Measurements from ENCODE around the gene FAM53B. TPM values are rescaled to one million over a fixed set of nuclear protein-coding genes. Genes with fewer than 3 reads are reported as not detected.

FAM53B gene
- total and polyA plus RNA-seq, 4 experiments from 2014 or later = 7.3 to 60.7 (median 49.9) TPM

DNA sequence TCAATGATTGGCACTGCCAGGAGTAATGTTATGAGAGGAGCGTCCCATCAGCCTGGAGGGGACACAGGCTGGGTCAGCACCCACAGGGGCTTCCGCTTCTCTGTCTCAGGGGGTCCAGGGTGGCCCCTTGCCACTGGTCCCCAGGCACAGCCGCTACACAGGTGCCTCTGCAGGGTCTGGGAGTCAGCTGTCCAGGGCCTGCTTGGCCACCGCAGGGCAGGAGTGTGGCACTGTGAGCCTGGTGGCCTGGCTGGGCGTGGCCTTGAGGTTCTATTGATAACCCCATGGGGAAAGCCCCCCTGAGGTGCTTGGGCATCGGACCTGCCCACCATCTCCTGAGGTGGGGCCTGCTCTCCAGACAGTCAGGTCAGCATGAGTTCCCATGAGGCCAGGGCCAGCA lies 146.0 kb downstream of the FAM53B start:
- intact Hi-C loops (cut with micrococcal nuclease) = no loop called here
- Histone ChIP-seq H3K36me3 (ENCODE audit: insufficient read depth, low read length) (no peaks in the 10 kb centered on the region), H3K27me3 (ENCODE audit: insufficient read depth, low read length) (no peaks in the 10 kb centered on the region), H3K4me1 (ENCODE audit: insufficient read depth, low read length) (no peaks in the 10 kb centered on the region), H3K27ac (ENCODE audit: low read depth, low read length) (no peak overlapping the region), H3K4me3 (ENCODE audit: low read length in 2 of 2) (no peak overlapping the region), H3K9me3 (ENCODE audit: control insufficient read depth in 1 of 2, low read length in 2 of 2) (no peaks in the 10 kb centered on the region)
- CTCF ChIA-PET (ENCODE audit: partially characterized antibody) = no interaction called here
- POLR2A ChIA-PET (ENCODE audit: partially characterized antibody) = no interaction called here
- H3K4me3 Mint-ChIP-seq = no peak overlapping the region
- peaks cover 0 to 7% (median 5%) of the 10 kb centered on the region in 4 donors for H3K4me1 Mint-ChIP-seq
- H3K9me3 Mint-ChIP-seq = peaks cover 0 to 2% (median 0%) of the 10 kb centered on the region in 8 donors
- peaks cover 0 to 1% of the 10 kb centered on the region in 2 donors for H3K36me3 Mint-ChIP-seq
- H3K27me3 Mint-ChIP-seq = no peaks in the 10 kb centered on the region
- H3K27ac Mint-ChIP-seq = peak overlapping the region in 1 of 7 donors; percentile 77
- DNase-seq = no peak

DNA sequence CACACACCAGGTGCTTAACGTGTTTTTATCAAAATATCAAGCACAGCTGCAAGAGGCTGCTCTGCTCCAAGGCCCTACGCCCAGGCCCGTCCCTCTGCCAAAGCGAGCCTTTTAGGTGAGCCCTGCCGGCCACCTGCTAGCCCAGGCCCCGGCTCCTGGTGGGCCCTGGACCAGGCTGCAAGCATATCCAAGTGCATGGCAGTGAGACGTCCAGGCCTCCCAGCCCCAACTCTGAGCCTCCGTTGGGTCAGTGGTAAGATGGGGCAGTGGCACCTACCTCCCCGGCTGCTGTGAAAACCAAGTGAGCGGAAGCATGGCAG lies 146.4 kb downstream of the FAM53B start:
- H3K4me1 ChIP-seq (ENCODE audit: insufficient read depth, low read length) = no peaks in the 10 kb centered on the region
- H3K27ac Mint-ChIP-seq = no peak overlapping the region
- POLR2A ChIA-PET (ENCODE audit: partially characterized antibody) = no interaction called here
- H3K4me3 ChIP-seq (ENCODE audit: low read length in 2 of 2) = no peak overlapping the region
- no peak overlapping the region for H3K4me3 Mint-ChIP-seq
- H3K27me3 ChIP-seq (ENCODE audit: insufficient read depth, low read length) = no peaks in the 10 kb centered on the region
- peaks cover 0 to 2% (median 0%) of the 10 kb centered on the region in 8 donors for H3K9me3 Mint-ChIP-seq
- H3K9me3 ChIP-seq (ENCODE audit: control insufficient read depth in 1 of 2, low read length in 2 of 2) = no peaks in the 10 kb centered on the region
- DNase-seq = no peak
- peaks cover 0 to 7% (median 5%) of the 10 kb centered on the region in 4 donors for H3K4me1 Mint-ChIP-seq
- H3K36me3 Mint-ChIP-seq = peaks cover 0 to 1% of the 10 kb centered on the region in 2 donors
- H3K36me3 ChIP-seq (ENCODE audit: insufficient read depth, low read length) = no peaks in the 10 kb centered on the region
- intact Hi-C loops (cut with micrococcal nuclease) = no loop called here
- CTCF ChIA-PET (ENCODE audit: partially characterized antibody) = no interaction called here
- no peaks in the 10 kb centered on the region for H3K27me3 Mint-ChIP-seq
- no peak overlapping the region for H3K27ac ChIP-seq (ENCODE audit: low read depth, low read length)

DNA sequence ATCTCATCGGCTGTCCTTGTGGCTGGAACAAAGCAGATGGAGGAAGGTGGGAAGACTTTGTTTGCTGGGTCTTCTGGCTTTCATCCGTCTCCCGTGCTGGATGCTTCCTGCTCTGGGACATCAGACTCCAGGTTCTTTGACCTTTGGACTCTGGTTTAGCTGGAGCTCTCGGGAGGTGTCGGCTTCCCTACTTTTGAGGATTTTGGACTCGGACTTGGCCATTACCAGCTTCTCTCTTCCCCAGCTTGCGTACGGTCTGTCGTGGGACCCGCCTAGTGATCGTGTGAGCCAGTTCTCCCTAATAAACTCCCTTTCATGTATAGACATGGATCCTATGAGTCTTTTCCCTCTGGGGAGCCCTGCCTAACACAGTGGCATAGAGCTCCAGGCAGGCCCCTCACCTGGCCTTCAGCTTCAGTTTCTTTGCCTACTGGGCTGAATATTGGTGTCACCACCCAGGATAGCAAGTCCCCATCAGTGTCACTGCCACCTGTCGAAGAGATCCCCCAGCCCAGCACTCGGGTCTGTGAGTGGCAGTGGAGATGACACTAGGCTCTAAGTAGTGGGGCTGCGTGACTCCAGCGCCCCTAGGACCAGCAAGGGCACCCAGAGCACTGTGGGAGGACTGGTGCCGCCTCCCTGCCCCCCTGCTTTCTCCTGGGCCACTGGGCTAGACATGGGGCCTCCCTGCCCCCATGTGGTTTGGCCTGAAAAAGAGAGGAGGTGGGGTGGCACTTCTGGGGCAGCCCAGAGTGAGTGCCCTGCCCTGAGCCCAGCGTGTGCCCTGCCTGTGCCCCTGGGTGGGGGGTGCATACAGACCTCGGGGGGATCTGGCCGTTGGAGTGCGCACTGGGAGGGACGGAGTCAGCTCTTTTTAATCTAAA lies 147.0 kb downstream of the FAM53B start:
- intact Hi-C loops (cut with micrococcal nuclease) = no loop called here
- Mint-ChIP-seq H3K9me3 (peaks cover 0 to 2% (median 0%) of the 10 kb centered on the region in 8 donors), H3K4me1 (peaks cover 0 to 7% (median 5%) of the 10 kb centered on the region in 4 donors), H3K36me3 (peaks cover 0 to 1% of the 10 kb centered on the region in 2 donors), H3K27ac (peak overlapping the region in 1 of 7 donors; percentile 48), H3K4me3 (no peak overlapping the region), H3K27me3 (no peaks in the 10 kb centered on the region)
- Histone ChIP-seq H3K4me1 (ENCODE audit: insufficient read depth, low read length) (no peaks in the 10 kb centered on the region), H3K4me3 (ENCODE audit: low read length in 2 of 2) (no peak overlapping the region), H3K36me3 (ENCODE audit: insufficient read depth, low read length) (no peaks in the 10 kb centered on the region), H3K27ac (ENCODE audit: low read depth, low read length) (no peak overlapping the region), H3K9me3 (ENCODE audit: control insufficient read depth in 1 of 2, low read length in 2 of 2) (no peaks in the 10 kb centered on the region), H3K27me3 (ENCODE audit: insufficient read depth, low read length) (no peaks in the 10 kb centered on the region)
- CTCF ChIA-PET (ENCODE audit: partially characterized antibody) = interaction anchor here (1.0 kb wide), 1 partner anchor 122 kb away, joined by 3 read pairs; no protein-coding TSS in a partner anchor
- DNase-seq = no peak
- POLR2A ChIA-PET (ENCODE audit: partially characterized antibody) = interaction anchor here (0.8 kb wide), 1 partner anchor 148 kb away, joined by 3 read pairs; no protein-coding TSS in a partner anchor

DNA sequence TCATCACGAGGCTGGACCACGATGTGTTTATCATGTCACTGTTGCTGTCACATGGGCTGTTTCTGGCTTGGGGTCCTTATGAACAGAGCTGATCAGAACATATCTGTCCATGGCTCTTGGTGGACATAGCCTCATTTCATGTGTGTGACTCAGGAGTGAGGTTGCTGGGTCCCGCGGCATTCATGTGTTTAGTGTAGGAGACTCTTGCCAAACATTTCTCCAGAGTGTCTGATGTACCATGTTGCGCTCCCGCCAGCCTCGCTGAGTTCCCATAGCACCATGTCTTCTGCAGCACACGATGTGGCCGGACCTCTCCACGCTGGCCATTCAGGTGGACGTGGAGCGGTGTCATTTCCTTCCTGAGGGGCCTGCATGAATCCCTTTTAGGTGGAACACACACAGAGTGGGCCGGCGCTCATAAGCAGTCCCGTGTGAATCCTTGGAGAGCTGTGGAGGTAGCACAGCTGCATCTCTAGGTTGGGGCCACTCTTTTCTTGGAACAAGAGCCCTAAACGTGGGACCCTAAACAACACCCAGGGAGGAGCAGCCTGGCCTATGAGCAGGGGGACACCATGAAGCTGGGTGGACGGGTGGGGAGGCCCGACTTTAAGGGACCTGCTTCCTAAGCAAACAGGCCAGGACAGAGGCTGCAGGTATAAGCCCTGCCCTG lies 147.9 kb downstream of the FAM53B start:
- Histone ChIP-seq H3K9me3 (ENCODE audit: control insufficient read depth in 1 of 2, low read length in 2 of 2) (no peaks in the 10 kb centered on the region), H3K27me3 (ENCODE audit: insufficient read depth, low read length) (no peaks in the 10 kb centered on the region), H3K4me3 (ENCODE audit: low read length in 2 of 2) (no peak overlapping the region), H3K4me1 (ENCODE audit: insufficient read depth, low read length) (no peaks in the 10 kb centered on the region), H3K36me3 (ENCODE audit: insufficient read depth, low read length) (no peaks in the 10 kb centered on the region), H3K27ac (ENCODE audit: low read depth, low read length) (no peak overlapping the region)
- DNase-seq = no peak
- Mint-ChIP-seq H3K36me3 (peaks cover 0 to 1% of the 10 kb centered on the region in 2 donors), H3K27ac (peak overlapping the region in 1 of 7 donors; percentile 81), H3K27me3 (no peaks in the 10 kb centered on the region), H3K9me3 (peaks cover 0 to 5% (median 0%) of the 10 kb centered on the region in 8 donors), H3K4me3 (no peak overlapping the region), H3K4me1 (peaks cover 0 to 7% (median 5%) of the 10 kb centered on the region in 4 donors)
- ChIA-PET POLR2A (ENCODE audit: partially characterized antibody) (no interaction called here), CTCF (ENCODE audit: partially characterized antibody) (no interaction called here)
- intact Hi-C loops (cut with micrococcal nuclease) = no loop called here

DNA sequence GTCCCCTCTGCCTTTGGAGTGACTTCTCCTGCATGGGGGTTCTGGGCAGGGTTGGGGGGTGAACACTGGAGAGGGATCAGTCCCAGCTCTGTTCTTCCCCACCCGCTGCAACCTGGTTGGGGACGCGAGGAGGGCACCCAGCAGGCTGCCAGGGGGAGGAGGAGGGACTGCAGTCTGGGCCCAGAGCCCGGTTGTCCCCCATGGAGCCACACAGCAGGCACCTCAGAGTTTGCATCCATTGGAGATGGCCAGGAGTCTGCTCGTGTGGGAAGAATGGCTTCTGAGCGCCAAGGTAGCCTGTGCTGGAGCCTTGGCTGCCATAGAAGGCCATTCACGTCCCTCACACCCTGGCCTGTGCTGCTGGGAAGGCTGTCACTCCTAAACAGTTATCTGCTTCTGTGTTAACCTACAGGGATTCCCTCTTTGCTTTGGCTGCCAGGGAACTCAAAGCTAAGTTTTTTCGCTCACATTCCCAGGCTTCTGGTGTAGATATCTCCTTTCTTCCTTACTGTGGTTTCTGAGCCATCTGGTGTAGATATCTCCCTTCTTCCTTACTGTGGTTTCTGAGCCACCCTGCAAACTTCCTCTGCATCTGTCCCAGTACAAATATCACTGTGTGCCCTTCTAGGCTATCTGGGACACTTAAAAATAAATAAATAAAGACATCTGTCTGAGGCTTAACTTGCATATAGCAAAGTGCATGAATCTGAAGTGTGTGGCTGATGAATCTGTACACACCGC lies 148.9 kb downstream of the FAM53B start:
- Mint-ChIP-seq H3K36me3 (peaks cover 0 to 1% of the 10 kb centered on the region in 2 donors), H3K9me3 (peaks cover 0 to 5% (median 0%) of the 10 kb centered on the region in 8 donors), H3K4me1 (peaks cover 0 to 7% (median 5%) of the 10 kb centered on the region in 4 donors), H3K27ac (peak overlapping the region in 3 of 7 donors; percentile 19 to 81 (median 71)), H3K27me3 (no peaks in the 10 kb centered on the region), H3K4me3 (no peak overlapping the region)
- ChIA-PET CTCF (ENCODE audit: partially characterized antibody) (no interaction called here), POLR2A (ENCODE audit: partially characterized antibody) (no interaction called here)
- intact Hi-C loops (cut with micrococcal nuclease) = no loop called here
- no peak for DNase-seq
- Histone ChIP-seq H3K9me3 (ENCODE audit: control insufficient read depth in 1 of 2, low read length in 2 of 2) (no peaks in the 10 kb centered on the region), H3K4me1 (ENCODE audit: insufficient read depth, low read length) (no peaks in the 10 kb centered on the region), H3K27me3 (ENCODE audit: insufficient read depth, low read length) (no peaks in the 10 kb centered on the region), H3K4me3 (ENCODE audit: low read length in 2 of 2) (no peak overlapping the region), H3K36me3 (ENCODE audit: insufficient read depth, low read length) (no peaks in the 10 kb centered on the region), H3K27ac (ENCODE audit: low read depth, low read length) (no peak overlapping the region)

DNA sequence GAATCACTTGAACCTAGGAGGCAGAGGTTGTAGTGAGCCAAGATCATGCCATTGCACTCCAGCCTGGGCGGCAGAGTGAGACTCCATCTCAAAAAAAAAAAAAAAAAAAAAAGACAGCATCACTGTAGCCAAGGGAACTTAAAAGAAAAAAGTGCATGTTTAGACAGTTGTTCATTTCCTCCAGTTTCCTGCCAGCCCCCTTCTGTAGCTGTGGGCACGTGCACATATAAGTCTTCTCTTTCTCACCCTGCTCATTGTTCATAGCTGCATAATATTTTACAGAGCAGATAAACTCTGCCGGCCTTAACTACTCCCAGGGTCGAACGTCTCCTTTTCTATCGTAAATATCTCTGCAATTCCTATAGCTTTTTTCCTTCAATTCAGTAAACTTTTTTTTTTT lies 149.9 kb downstream of the FAM53B start:
- H3K4me1 ChIP-seq (ENCODE audit: insufficient read depth, low read length) = no peaks in the 10 kb centered on the region
- CTCF ChIA-PET (ENCODE audit: partially characterized antibody) = interaction anchor here (1.0 kb wide), 1 partner anchor 147 kb away, joined by 6 read pairs; no protein-coding TSS in a partner anchor
- peak overlapping the region in 1 of 7 donors; percentile 19 for H3K27ac Mint-ChIP-seq

More for the DNA sequence above, 149.9 kb downstream of the FAM53B start:
- POLR2A ChIA-PET (ENCODE audit: partially characterized antibody) = no interaction called here
- Histone ChIP-seq H3K9me3 (ENCODE audit: control insufficient read depth in 1 of 2, low read length in 2 of 2) (no peaks in the 10 kb centered on the region), H3K4me3 (ENCODE audit: low read length in 2 of 2) (no peak overlapping the region), H3K27ac (ENCODE audit: low read depth, low read length) (no peak overlapping the region), H3K36me3 (ENCODE audit: insufficient read depth, low read length) (no peaks in the 10 kb centered on the region), H3K27me3 (ENCODE audit: insufficient read depth, low read length) (no peaks in the 10 kb centered on the region)
- H3K36me3 Mint-ChIP-seq = peaks cover 0 to 1% of the 10 kb centered on the region in 2 donors
- no peak overlapping the region for H3K4me3 Mint-ChIP-seq
- peaks cover 0 to 5% (median 0%) of the 10 kb centered on the region in 8 donors for H3K9me3 Mint-ChIP-seq
- intact Hi-C loops (cut with micrococcal nuclease) = no loop called here
- DNase-seq = no peak
- peaks cover 0 to 7% (median 5%) of the 10 kb centered on the region in 4 donors for H3K4me1 Mint-ChIP-seq
- H3K27me3 Mint-ChIP-seq = no peaks in the 10 kb centered on the region

All from CD4-positive, alpha-beta memory T cell (primary cell).